GM12878 (cell line): ENCODE data around the gene CRTC3. TPM values are rescaled to one million over a fixed set of nuclear protein-coding genes. Genes with fewer than 3 reads are reported as not detected.

Experiments
- ATAC-seq: fragments of 200-7000 bp; cut with Tn5 transposase; 3 replicates; pipeline ENCODE4 v1.9.1; 2020; ENCODE audit warnings: mild to moderate bottlenecking, moderate library complexity
- BruUV-seq: library from RNA; stranded (reverse); fragments of 400-500 nt; replicated peaks from 2 replicates; lab custom pipeline; 2021; lab: Mats Ljungman, UMichigan
- CTCF ChIA-PET: fragments of 300-600 bp; sonication (Branson Sonifier 250); formaldehyde crosslinking; extraction: SDS; loops from one replicate; lab custom pipeline; 2021; ENCODE audit warnings: inconsistent platforms; lab: Yijun Ruan, JAX
- POLR2A ChIA-PET: fragments of 350-600 bp; formaldehyde crosslinking; extraction: SDS; loops from one replicate; lab custom pipeline; 2021; ENCODE audit warnings: inconsistent platforms; lab: Charles Lee
- RAD21 ChIA-PET: fragments of 300-600 bp; sonication (Branson Sonifier 250); formaldehyde crosslinking; loops from one replicate; lab custom pipeline; 2023; ENCODE audit warnings: antibody characterized with exemption; ENCODE audit not compliant: unreplicated experiment; lab: Charles Lee
- SMC1A ChIA-PET: fragments of 300-600 bp; sonication (Branson Sonifier 250); formaldehyde crosslinking; loops from one replicate; lab custom pipeline; 2023; ENCODE audit not compliant: unreplicated experiment, uncharacterized antibody; lab: Charles Lee
- DNase-seq: peaks from one replicate; pipeline ENCODE4 v3.0.0-alpha.2; 2011; ENCODE audit warnings: low read depth, low spot score
- FAIRE-seq: peaks from 3 replicates; lab custom pipeline; 2011; peaks lifted over from hg19 to GRCh38; lab: Jason Lieb, UNC
- H2AFZ ChIP-seq: 2 replicates; pipeline ENCODE4 v1.6.0; 2011; ENCODE audit warnings: low read depth, low read length, control low read depth; ENCODE audit not compliant: control insufficient read depth
- H3K27ac ChIP-seq: 2 replicates; pipeline ENCODE4 v1.5.1; 2011; ENCODE audit warnings: control low read depth; ENCODE audit not compliant: control insufficient read depth, insufficient read depth
- H3K27me3 ChIP-seq, 2 experiments: replicated peaks in 1 of 2; 2 replicates each; pipeline versions ENCODE4 v1.6.0 to v1.6.1; 2011; ENCODE audit warnings: low read length in 1 of 2; ENCODE audit not compliant: control insufficient read depth in 2 of 2, insufficient read depth in 2 of 2
- H3K36me3 ChIP-seq, 2 experiments: 2 replicates each; pipeline ENCODE4 v1.5.1; 2011; ENCODE audit warnings: low read length in 1 of 2; ENCODE audit not compliant: control insufficient read depth in 2 of 2, insufficient read depth in 2 of 2
- H3K4me1 ChIP-seq: 2 replicates; pipeline ENCODE4 v1.6.1; 2011; ENCODE audit warnings: mild to moderate bottlenecking, low read length, moderate library complexity, mixed read lengths; ENCODE audit not compliant: control insufficient read depth, insufficient read depth
- H3K4me2 ChIP-seq: 2 replicates; pipeline ENCODE4 v1.6.0; 2011; ENCODE audit warnings: control low read depth; ENCODE audit not compliant: control insufficient read depth, insufficient read depth
- H3K4me3 ChIP-seq: fragments of 200-600 bp; sonication (generic); 2 replicates; pipeline ENCODE4 v1.5.1; 2016
- H3K79me2 ChIP-seq: 2 replicates; pipeline ENCODE4 v1.6.0; 2011; ENCODE audit warnings: low read length; ENCODE audit not compliant: control insufficient read depth, insufficient read depth
- H3K9ac ChIP-seq: 2 replicates; pipeline ENCODE4 v1.8.0; 2011; ENCODE audit warnings: low read length, control low read depth, mixed read lengths; ENCODE audit not compliant: control insufficient read depth, insufficient read depth
- H3K9me3 ChIP-seq: replicated peaks from 3 replicates; pipeline ENCODE4 v1.5.1; 2011; ENCODE audit warnings: mild to moderate bottlenecking, low read length; ENCODE audit not compliant: control insufficient read depth, insufficient read depth
- H4K20me1 ChIP-seq: 2 replicates; pipeline ENCODE4 v1.6.0; 2011; ENCODE audit not compliant: control insufficient read depth, insufficient read depth
- ATF2 ChIP-seq: IDR thresholded peaks from 2 replicates; pipeline ENCODE4 v1.6.1; 2012; ENCODE audit warnings: low read length, inconsistent platforms
- ESRRA ChIP-seq: IDR thresholded peaks from 2 replicates; pipeline ENCODE4 v1.6.1; 2012; ENCODE audit warnings: mild to moderate bottlenecking, low read length, improper control_type of control experiment
- GABPA ChIP-seq: IDR thresholded peaks from 2 replicates; pipeline ENCODE4 v1.6.1; 2014; ENCODE audit warnings: antibody characterized with exemption, low read depth, mild to moderate bottlenecking, inconsistent platforms
- HCFC1 ChIP-seq: fragments of 150-350 bp; IDR thresholded peaks from 2 replicates; pipeline ENCODE4 v1.6.1; 2014; ENCODE audit warnings: low read length
- IRF5 ChIP-seq: fragments of 450-650 bp; IDR thresholded peaks from 2 replicates; pipeline ENCODE4 v1.6.1; 2017; ENCODE audit warnings: borderline replicate concordance
- KDM1A ChIP-seq: fragments of 200-600 bp; sonication (generic); IDR thresholded peaks from 2 replicates; pipeline ENCODE4 v1.6.1; 2016; ENCODE audit warnings: borderline replicate concordance
- MTA3 ChIP-seq: IDR thresholded peaks from 2 replicates; pipeline ENCODE4 v1.6.1; 2012; ENCODE audit warnings: low read length, inconsistent platforms, borderline replicate concordance
- MXI1 ChIP-seq: fragments of 150-350 bp; IDR thresholded peaks from 2 replicates; pipeline ENCODE4 v1.6.1; 2011; ENCODE audit warnings: low read depth, mild to moderate bottlenecking, inconsistent platforms, low read length, improper control_type of control experiment
- NFYA ChIP-seq: IDR thresholded peaks from 2 replicates; pipeline ENCODE4 v1.6.1; 2011; ENCODE audit warnings: low read depth, mild to moderate bottlenecking, low read length, improper control_type of control experiment, borderline replicate concordance
- PML ChIP-seq: IDR thresholded peaks from 2 replicates; pipeline ENCODE4 v1.6.1; 2012; ENCODE audit warnings: low read length, inconsistent platforms
- RBBP5 ChIP-seq: fragments of 200-600 bp; sonication (generic); conservative IDR thresholded peaks from 2 replicates; pipeline ENCODE4 v1.6.1; 2016
- RUNX3 ChIP-seq: IDR thresholded peaks from 2 replicates; pipeline ENCODE4 v1.6.1; 2012; ENCODE audit warnings: low read length, inconsistent platforms
- SREBF2 ChIP-seq: IDR thresholded peaks from 2 replicates; pipeline ENCODE4 v1.6.1; 2012; ENCODE audit warnings: mild to moderate bottlenecking, low read length
- WGBS: methylation state at CpG from one replicate; pipeline ENCODE4 v1.1.6; 2016; ENCODE audit warnings: low lambda C conversion rate; ENCODE audit not compliant: insufficient replicate concordance, insufficient coverage; ENCODE audit errors: missing lambda C conversion rate; 5-methylcytosine and 5-hydroxymethylcytosine counted together
- in situ Hi-C: fragments of 300-500 bp; cut with MboI; formaldehyde crosslinking; loops from 9 replicates; pipeline ENCODE4 v1.14.3; 2018; ENCODE audit warnings: mixed read lengths
- intact Hi-C: fragments of 100-400 bp; cut with micrococcal nuclease; formaldehyde crosslinking; loops from one replicate; pipeline ENCODE4 v1.14.2; 2022; ENCODE audit not compliant: unreplicated experiment
- polyA plus RNA-seq, 11 experiments: library from polyadenylated mRNA; depleted of rRNA in 4 of 11; unstranded in 6 of 11; stranded (reverse) in 5 of 11; fragments of >200 nt; fragmentation: Nextera tagmentation in 4 of 11; fragmentation: Illumina TruSeq in 1 of 11; extraction: Ambion mirVana in 4 of 11; extraction: Trizol in 1 of 11; gene quantifications; 1 replicate in 1 of 11; 2 replicates in 10 of 11; pipeline versions ENCODE4 v1.2.1 to v1.2.3, GENCODE V29; 2011 to 2016; ENCODE audit warnings: inconsistent platforms in 2 of 11, missing spikeins in 2 of 11, low read depth in 1 of 11
- total RNA-seq, 4 experiments: library from RNA; depleted of rRNA in 3 of 4; stranded (reverse); fragments of >200 nt in 3 of 4; fragmentation: Illumina TruSeq in 1 of 4; extraction: Trizol in 1 of 4; gene quantifications; 2 replicates each; pipeline versions ENCODE4 v1.2.1 to v1.2.3, GENCODE V29; 2013 to 2021

The CRTC3 gene
- total and polyA plus RNA-seq, 10 of the 15 experiments (the other 5 are each of a cell fraction or from before 2014, with no cell fraction given), result 3.5 to 36.9 (median 18.9) TPM

- H3K27me3 ChIP-seq, result no peaks in the 10 kb centered on the region
- in situ Hi-C loops (no loop called here), intact Hi-C loops (loop anchor here (5.0 kb wide), 4 partner anchors 37 to 277 kb away; no protein-coding TSS in a partner anchor)
- FAIRE-seq, result peak; percentile 18
- RAD21 ChIA-PET, result no interaction called here
- no peak overlapping the region for H3K9ac ChIP-seq
- BruUV-seq, result no TSS peak
- H3K27ac ChIP-seq, result no peak overlapping the region
- H3K36me3 ChIP-seq, result peaks cover 0 to 7% of the 10 kb centered on the region in 2 experiments; a peak in 2 of 4 replicates
- ATAC-seq, result no peak
- H4K20me1 ChIP-seq, result no peaks in the 10 kb centered on the region
- CTCF ChIA-PET, result interaction anchor here (1.0 to 2.1 kb wide), 6 partner anchors 19 to 118 kb away, joined by 3 to 14 read pairs (median 4); no protein-coding TSS in a partner anchor
- SMC1A ChIA-PET, result interaction anchor here (0.6 to 2.6 kb wide), 7 partner anchors 15 to 279 kb away, joined by 3 to 12 read pairs (median 3); no protein-coding TSS in a partner anchor
- 36% methylated on average over 6 of the region's 6 CpGs for WGBS
- POLR2A ChIA-PET, result interaction anchor here (0.7 kb wide), 1 partner anchor 289 kb away, joined by 3 read pairs; no protein-coding TSS in a partner anchor
- no peak overlapping the region for H3K4me3 ChIP-seq
- H3K9me3 ChIP-seq, result no peaks in the 10 kb centered on the region; the same call in 2 of the 3 replicates
- no peak for DNase-seq
- H3K4me1 ChIP-seq, result peaks cover 39% of the 10 kb centered on the region
- TF ChIP-seq MTA3 (no peak), GABPA (no peak), MXI1 (no peak), HCFC1 (no peak), NFYA (no peak), ATF2 (no peak), ESRRA (no peak), PML (no peak), SREBF2 (no peak), IRF5 (no peak), RBBP5 (no peak), RUNX3 (no peak), KDM1A (no peak)
- no peak overlapping the region for H2AFZ ChIP-seq
- H3K79me2 ChIP-seq, result peaks cover 4% of the 10 kb centered on the region
- H3K4me2 ChIP-seq, result no peak overlapping the region
These were observed 69.9 kb downstream of the CRTC3 start for GRCh38 chr15:90599644-90600043.
